Measurements from ENCODE around the gene KRTAP5-7.
"Not testable (repeated sequence)": the region's sequence is repeated elsewhere in the genome, so short reads cannot be mapped to it uniquely, and the experiment has no call there.

The KRTAP5-7 gene

DNA sequence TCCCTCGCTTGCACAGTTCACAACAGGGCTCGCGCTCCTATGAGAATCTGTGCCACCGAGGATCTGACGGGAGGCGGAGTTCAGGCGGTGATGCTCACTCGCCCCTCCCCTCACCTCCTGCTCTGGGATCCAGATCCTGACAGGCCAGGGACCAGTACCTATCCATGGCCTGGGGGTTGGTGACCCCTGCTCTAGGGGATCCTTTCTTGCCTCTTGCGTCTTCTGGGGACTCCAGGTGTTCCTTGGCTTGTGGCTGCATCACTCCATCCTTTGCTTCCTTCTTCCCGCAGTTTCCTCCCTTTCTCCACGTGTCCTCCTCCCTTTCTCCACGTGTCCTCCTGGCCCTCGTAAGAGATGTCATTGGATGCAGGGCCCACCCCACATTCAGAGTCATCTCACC lies 30.6 kb upstream of the KRTAP5-7 start:
- no peak for DNase-seq

- DNase-seq: no peak
These were observed 29.0 kb upstream of the KRTAP5-7 start for GRCh38 chr11:71498091-71498490.

GRCh38 chr11:71499125-71499524 lies 27.9 kb upstream of the KRTAP5-7 start:
- DNase-seq: no peak

- DNase-seq: no peak
These were observed 27.5 kb upstream of the KRTAP5-7 start for GRCh38 chr11:71499546-71499945.

GRCh38 chr11:71500601-71501021 lies 26.5 kb upstream of the KRTAP5-7 start:
- DNase-seq: no peak

- no peak for DNase-seq
These were observed 25.7 kb upstream of the KRTAP5-7 start for GRCh38 chr11:71501071-71501985.

- DNase-seq: no peak
These were observed 25.0 kb upstream of the KRTAP5-7 start for GRCh38 chr11:71502026-71502425.

- DNase-seq: no peak
These were observed 24.1 kb upstream of the KRTAP5-7 start for GRCh38 chr11:71502871-71503435.

- DNase-seq: no peak
These were observed 22.5 kb upstream of the KRTAP5-7 start for GRCh38 chr11:71504531-71504930.

DNA sequence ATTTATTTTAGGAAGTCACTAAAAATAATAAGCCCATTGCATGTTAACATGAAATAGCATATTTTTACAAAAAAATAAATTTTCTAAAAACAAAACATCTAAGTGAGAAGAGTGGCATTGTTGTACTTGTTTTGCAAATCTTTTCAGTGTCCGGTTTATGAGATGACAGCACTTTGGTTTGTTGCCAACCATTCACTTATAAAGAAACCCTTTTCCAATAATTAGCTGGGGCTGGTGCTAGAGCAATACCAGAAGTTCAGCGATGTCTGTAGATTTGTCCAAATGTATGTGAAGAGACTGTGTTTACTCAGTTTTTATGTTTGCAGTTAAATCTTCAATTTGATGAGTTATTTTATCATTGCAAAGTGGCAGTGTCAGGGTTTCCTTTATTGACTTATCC lies 22.1 kb upstream of the KRTAP5-7 start:
- DNase-seq: no peak

DNA sequence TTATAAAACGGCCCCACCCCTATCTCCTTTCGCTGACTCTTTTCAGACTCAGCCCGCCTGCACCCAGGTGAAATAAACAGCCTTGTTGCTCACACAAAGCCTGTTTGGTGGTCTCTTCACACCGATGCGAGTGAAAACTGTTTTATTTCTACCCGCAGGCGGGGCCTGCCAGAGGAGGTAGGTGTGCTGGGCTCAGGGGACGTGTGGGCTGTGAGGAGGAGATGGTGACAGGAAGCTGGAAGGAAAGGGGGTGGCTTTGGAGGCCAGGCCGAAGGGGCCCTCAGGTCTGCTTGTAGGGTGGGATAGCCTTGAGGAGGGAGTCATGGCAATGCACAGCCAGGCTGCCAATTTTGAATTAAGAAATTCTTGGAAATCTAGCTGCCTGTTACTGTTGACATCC lies 21.3 kb upstream of the KRTAP5-7 start:
- no peak for DNase-seq

GRCh38 chr11:71507102-71507501 lies 20.0 kb upstream of the KRTAP5-7 start:
- DNase-seq: no peak

GRCh38 chr11:71518506-71519471 lies 8.3 kb upstream of the KRTAP5-7 start:
- no peak for DNase-seq

- no peak for DNase-seq
These were observed 7.5 kb upstream of the KRTAP5-7 start for GRCh38 chr11:71519546-71519945.

- DNase-seq: no peak
These were observed 1.7 kb upstream of the KRTAP5-7 start for GRCh38 chr11:71525188-71525937.

- DNase-seq: no peak
These were observed 1.1 kb upstream of the KRTAP5-7 start for GRCh38 chr11:71525938-71526495.

- no peak for DNase-seq
These were observed 626 bp downstream of the KRTAP5-7 start for GRCh38 chr11:71527576-71528210.

DNA sequence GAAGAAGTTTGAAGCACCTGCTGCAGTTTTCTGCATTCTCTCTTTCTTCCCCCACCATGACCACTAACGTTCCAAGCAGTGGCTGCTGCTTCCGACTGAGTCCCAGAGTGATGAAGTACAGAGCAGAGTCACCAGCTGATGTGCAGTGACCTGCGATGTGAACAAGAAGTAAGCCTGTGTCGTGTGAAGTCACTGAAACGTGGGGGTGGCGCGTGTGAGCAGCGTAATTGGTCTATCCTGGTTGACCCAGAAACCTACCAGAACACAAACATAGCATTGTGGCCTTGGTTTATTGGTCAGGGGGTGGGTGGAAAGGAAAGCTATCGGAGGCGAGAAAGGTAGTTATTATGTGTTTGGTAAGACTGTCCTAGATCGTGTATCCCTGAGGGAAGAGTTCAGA lies 3.5 kb downstream of the KRTAP5-7 start:
- DNase-seq: no peak

- DNase-seq: no peak
These were observed 5.1 kb downstream of the KRTAP5-7 start for GRCh38 chr11:71532036-71532610.

- DNase-seq: not testable (repeated sequence)
These were observed 7.9 kb downstream of the KRTAP5-7 start for GRCh38 chr11:71534711-71535608.
